K562 (cell line): ENCODE measurements around the gene CD99L2. TPM values are rescaled to one million over a fixed set of nuclear protein-coding genes. Genes with fewer than 3 reads are reported as not detected.

Experiments used
- ATAC-seq: fragments of 200-7000 bp; cut with Tn5 transposase; 3 replicates; pipeline ENCODE4 v1.9.1; 2020; ENCODE audit warnings: moderate library complexity
- BruUV-seq: library from RNA; stranded (reverse); fragments of 400-500 nt; replicated peaks from 2 replicates; lab custom pipeline; 2021; lab: Mats Ljungman, UMichigan
- CTCF ChIA-PET: fragments of 300-600 bp; formaldehyde crosslinking; extraction: SDS; loops from one replicate; lab custom pipeline; 2021; ENCODE audit warnings: low intra/inter-chr PET ratio; lab: Yijun Ruan, JAX
- POLR2A ChIA-PET: fragments of 300-600, 350-650 bp; sonication (Branson Sonifier 250); formaldehyde crosslinking; extraction: SDS; loops from one replicate; lab custom pipeline; 2021; ENCODE audit warnings: antibody characterized with exemption, inconsistent platforms; lab: Yijun Ruan, JAX
- DNase-seq, 4 experiments: peaks; one replicate each; pipeline versions ENCODE4 v3.0.0 to v3.0.0-alpha.2; 2011 to 2018; ENCODE audit warnings: low spot score in 3 of 4, mixed read lengths in 3 of 4; ENCODE audit errors: extremely low read depth in 1 of 4
- FAIRE-seq: peaks from 2 replicates; lab custom pipeline; 2011; peaks lifted over from hg19 to GRCh38; lab: Jason Lieb, UNC
- H2AFZ ChIP-seq: 2 replicates; pipeline ENCODE4 v1.6.0; 2011; ENCODE audit warnings: low read depth, low read length, control low read depth, inconsistent platforms
- H3K27ac ChIP-seq: fragments of 200-600 bp; 3 replicates; pipeline ENCODE4 v1.8.0; 2011; ENCODE audit warnings: low read depth, mild to moderate bottlenecking, control low read depth, inconsistent platforms, low read length, moderate library complexity, mixed read lengths; ENCODE audit errors: extremely low read depth
- H3K27me3 ChIP-seq, 2 experiments: fragments of 300-600 bp in 1 of 2; 2 replicates in 1 of 2; 3 replicates in 1 of 2; pipeline versions ENCODE4 v1.6.0 to v1.8.0; 2011; ENCODE audit warnings: inconsistent platforms in 2 of 2, low read length in 2 of 2, mild to moderate bottlenecking in 1 of 2, mixed read lengths in 1 of 2, moderate library complexity in 1 of 2; ENCODE audit not compliant: control insufficient read depth in 2 of 2, insufficient read depth in 2 of 2
- H3K36me3 ChIP-seq: fragments of 300-600 bp; 3 replicates; pipeline ENCODE4 v1.8.0; 2011; ENCODE audit warnings: mild to moderate bottlenecking, low read length, inconsistent platforms; ENCODE audit not compliant: control insufficient read depth, insufficient read depth
- H3K4me1 ChIP-seq, 2 experiments: fragments of 200-600 bp in 1 of 2; replicated peaks in 1 of 2; 2 replicates in 1 of 2; 3 replicates in 1 of 2; pipeline versions ENCODE4 v1.5.1 to v1.8.0; 2011; ENCODE audit warnings: inconsistent platforms in 2 of 2, low read length in 2 of 2, mild to moderate bottlenecking in 1 of 2, mixed read lengths in 1 of 2, moderate library complexity in 1 of 2; ENCODE audit not compliant: control insufficient read depth in 2 of 2, insufficient read depth in 2 of 2
- H3K4me2 ChIP-seq: 2 replicates; pipeline ENCODE4 v1.6.1; 2011; ENCODE audit warnings: low read length, control low read depth, inconsistent platforms, mixed read lengths; ENCODE audit not compliant: insufficient read depth
- H3K4me3 ChIP-seq: fragments of 200-600 bp; sonication (generic), shearing (Covaris generic); 2 replicates; pipeline ENCODE4 v1.5.1; 2016; ENCODE audit warnings: control low read depth, inconsistent platforms
- H3K79me2 ChIP-seq: fragments of 200-600 bp; 3 replicates; pipeline ENCODE4 v1.8.0; 2011; ENCODE audit warnings: low read length, inconsistent platforms; ENCODE audit not compliant: control insufficient read depth, insufficient read depth
- H3K9ac ChIP-seq, 2 experiments: 2 replicates each; pipeline versions ENCODE4 v1.6.0 to v1.6.1; 2011; ENCODE audit warnings: low read depth in 2 of 2, low read length in 2 of 2, control low read depth in 1 of 2, inconsistent platforms in 1 of 2, mild to moderate bottlenecking in 1 of 2, mixed read lengths in 1 of 2; ENCODE audit not compliant: insufficient read depth in 1 of 2
- H3K9me1 ChIP-seq: one replicate; pipeline ENCODE4 v1.6.0; 2011; ENCODE audit warnings: inconsistent platforms, mild to moderate bottlenecking, low read length, moderate library complexity; ENCODE audit not compliant: control insufficient read depth, insufficient read depth
- H3K9me3 ChIP-seq: replicated peaks from 2 replicates; pipeline ENCODE4 v1.5.1; 2011; ENCODE audit warnings: low read depth, low read length, inconsistent platforms; ENCODE audit not compliant: control insufficient read depth, insufficient read depth
- H4K20me1 ChIP-seq: replicated peaks from 2 replicates; pipeline ENCODE4 v1.6.1; 2011; ENCODE audit warnings: low read length, inconsistent platforms, mixed read lengths; ENCODE audit not compliant: control insufficient read depth, insufficient read depth
- FOXP1 ChIP-seq: sonication (generic); formaldehyde crosslinking; IDR thresholded peaks from 2 replicates; pipeline ENCODE4 v1.8.0; 2022; ENCODE audit warnings: mild to moderate bottlenecking, missing genetic modification reagents
- HDAC8 ChIP-seq: fragments of 450-650 bp; IDR thresholded peaks from 2 replicates; pipeline ENCODE4 v1.6.1; 2016; ENCODE audit warnings: mild to moderate bottlenecking, missing genetic modification characterization, moderate library complexity, missing compliant biosample characterization
- MAFG ChIP-seq: fragments of 450-650 bp; conservative IDR thresholded peaks from 2 replicates; pipeline ENCODE4 v1.6.1; 2016; ENCODE audit warnings: missing genetic modification characterization, missing compliant biosample characterization
- TOE1 ChIP-seq, 2 experiments: fragments of 450-650 bp in 1 of 2; sonication (generic) in 1 of 2; formaldehyde crosslinking in 1 of 2; IDR thresholded peaks; 2 replicates each; pipeline versions ENCODE4 v1.7.1 to v1.8.0; 2016 to 2022; ENCODE audit warnings: borderline replicate concordance in 2 of 2, mild to moderate bottlenecking in 2 of 2, antibody characterized with exemption in 1 of 2, inconsistent platforms in 1 of 2, low read depth in 1 of 2, missing genetic modification reagents in 1 of 2, moderate library complexity in 1 of 2
- TSC22D4 ChIP-seq: fragments of 450-650 bp; IDR thresholded peaks from 2 replicates; pipeline ENCODE4 v1.6.1; 2016; ENCODE audit warnings: missing genetic modification characterization, missing biosample characterization, control low read depth
- ZBTB34 ChIP-seq: fragments of 250-450 bp; sonication (Bioruptor Pico); IDR thresholded peaks from 2 replicates; pipeline ENCODE4 v1.8.0; 2021; ENCODE audit warnings: mild to moderate bottlenecking, moderate library complexity
- ZNF134 ChIP-seq: fragments of 250-450 bp; sonication (Bioruptor Pico); conservative IDR thresholded peaks from 2 replicates; pipeline ENCODE4 v1.4.0; 2020
- ZNF445 ChIP-seq: fragments of 250-450 bp; sonication (Bioruptor Pico); IDR thresholded peaks from 2 replicates; pipeline ENCODE4 v1.4.0; 2020; ENCODE audit warnings: low read depth, mild to moderate bottlenecking, moderate library complexity
- WGBS: fragments of 100-300 bp; shearing (Covaris generic); methylation state at CpG from one replicate; pipeline ENCODE4 v1.1.6; 2016; ENCODE audit warnings: low coverage, mixed read lengths; ENCODE audit not compliant: insufficient coverage; ENCODE audit errors: missing lambda C conversion rate; 5-methylcytosine and 5-hydroxymethylcytosine counted together
- in situ Hi-C: fragments of 300-500 bp; cut with MboI; formaldehyde crosslinking; loops from 4 replicates; pipeline ENCODE4 v1.15.0; 2018; ENCODE audit warnings: inconsistent platforms, mixed read lengths
- intact Hi-C: fragments of 100-400 bp; cut with micrococcal nuclease; formaldehyde crosslinking; loops from 2 replicates; pipeline ENCODE4 v1.14.2; 2022
- polyA plus RNA-seq, 8 experiments: library from polyadenylated mRNA; depleted of rRNA in 4 of 8; stranded (reverse) in 5 of 8; unstranded in 3 of 8; fragments of >200 nt; fragmentation: Nextera tagmentation in 2 of 8; fragmentation: Illumina TruSeq in 1 of 8; extraction: Ambion mirVana in 2 of 8; extraction: Trizol in 1 of 8; gene quantifications; 2 replicates each; pipeline versions ENCODE4 v1.2.1 to v1.2.3, GENCODE V29; 2011 to 2014; ENCODE audit warnings: inconsistent platforms in 1 of 8, missing spikeins in 1 of 8
- total RNA-seq, 7 experiments: library from RNA; depleted of rRNA in 6 of 7; stranded (reverse); fragments of >200 nt in 6 of 7; fragmentation: Illumina TruSeq in 2 of 7; extraction: Trizol in 2 of 7; gene quantifications; 2 replicates each; pipeline versions ENCODE4 v1.2.1 to v1.2.3, GENCODE V29; 2011 to 2021; ENCODE audit warnings: low replicate concordance in 1 of 7
- TF ChIP-seq, protein P1 (sequence below): fragments of 250-450 bp; sonication (Bioruptor Pico); IDR thresholded peaks from 2 replicates; pipeline ENCODE4 v1.5.1; 2021; ENCODE audit warnings: mild to moderate bottlenecking
- TF ChIP-seq, protein P2 (sequence below): IDR thresholded peaks from 2 replicates; pipeline ENCODE4 v1.6.1; 2016; ENCODE audit warnings: missing genetic modification characterization, missing compliant biosample characterization

The CD99L2 gene
- total and polyA plus RNA-seq, 9 of the 15 experiments (the other 6 are each of a cell fraction or from before 2014, with no cell fraction given), result 0.76 to 19.0 (median 11.9) TPM

DNA sequence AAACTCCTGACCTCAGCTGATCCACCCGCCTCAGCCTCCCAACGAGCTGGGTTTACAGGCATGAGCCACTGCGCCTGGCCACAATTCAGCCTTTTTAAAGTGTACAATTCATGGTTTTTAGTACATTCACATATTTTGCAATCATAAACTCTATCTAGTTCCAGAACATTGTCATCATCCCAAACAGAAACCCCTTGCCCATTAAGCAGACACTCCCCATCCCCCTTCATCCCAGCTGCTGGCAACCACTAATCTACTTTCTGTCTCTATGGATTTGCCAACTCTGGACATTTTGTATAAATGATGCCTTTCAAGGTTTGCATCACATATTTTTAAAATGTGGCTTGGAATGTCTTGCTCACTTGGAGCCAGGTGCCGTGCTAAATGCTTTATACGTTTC, 4.5 kb downstream of the CD99L2 start:
- Histone ChIP-seq H3K9ac (no peak overlapping the region), H3K9me1 (no peaks in the 10 kb centered on the region), H2AFZ (no peak overlapping the region), H4K20me1 (no peaks in the 10 kb centered on the region), H3K36me3 (no peaks in the 10 kb centered on the region), H3K27me3 (no peaks in the 10 kb centered on the region), H3K4me1 (peaks cover 0 to 6% of the 10 kb centered on the region in 2 experiments; a peak in 2 of 5 replicates)
- ChIA-PET CTCF (no interaction called here), POLR2A (interaction anchor here (0.5 kb wide), 1 partner anchor 72 kb away, joined by 3 read pairs; no protein-coding TSS in a partner anchor)
- no TSS peak for BruUV-seq
- in situ Hi-C loops (no loop called here), intact Hi-C loops (no loop called here)
- no peak for ATAC-seq
- TF ChIP-seq MAFG (tag), result no peak
- TF ChIP-seq, protein P1, sequence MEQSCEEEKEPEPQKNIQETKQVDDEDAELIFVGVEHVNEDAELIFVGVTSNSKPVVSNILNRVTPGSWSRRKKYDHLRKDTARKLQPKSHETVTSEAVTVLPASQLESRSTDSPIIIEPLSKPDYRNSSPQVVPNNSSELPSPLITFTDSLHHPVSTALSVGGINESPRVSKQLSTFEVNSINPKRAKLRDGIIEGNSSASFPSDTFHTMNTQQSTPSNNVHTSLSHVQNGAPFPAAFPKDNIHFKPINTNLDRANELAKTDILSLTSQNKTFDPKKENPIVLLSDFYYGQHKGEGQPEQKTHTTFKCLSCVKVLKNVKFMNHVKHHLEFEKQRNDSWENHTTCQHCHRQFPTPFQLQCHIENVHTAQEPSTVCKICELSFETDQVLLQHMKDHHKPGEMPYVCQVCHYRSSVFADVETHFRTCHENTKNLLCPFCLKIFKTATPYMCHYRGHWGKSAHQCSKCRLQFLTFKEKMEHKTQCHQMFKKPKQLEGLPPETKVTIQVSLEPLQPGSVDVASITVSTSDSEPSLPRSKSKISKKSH (CRISPR knock-in tag), result no peak
- no peak for TF ChIP-seq TOE1 (IDR thresholded peaks at IDR 0.05; ENCODE audit: borderline replicate concordance)
- TF ChIP-seq TOE1 (CRISPR knock-in tag; IDR thresholded peaks at IDR 0.05; ENCODE audit: borderline replicate concordance, low read depth), result no peak
- no peak for TF ChIP-seq TSC22D4 (tag)
- TF ChIP-seq FOXP1 (CRISPR knock-in tag), result no peak
- TF ChIP-seq ZNF134, result no peak
- TF ChIP-seq, protein P2, sequence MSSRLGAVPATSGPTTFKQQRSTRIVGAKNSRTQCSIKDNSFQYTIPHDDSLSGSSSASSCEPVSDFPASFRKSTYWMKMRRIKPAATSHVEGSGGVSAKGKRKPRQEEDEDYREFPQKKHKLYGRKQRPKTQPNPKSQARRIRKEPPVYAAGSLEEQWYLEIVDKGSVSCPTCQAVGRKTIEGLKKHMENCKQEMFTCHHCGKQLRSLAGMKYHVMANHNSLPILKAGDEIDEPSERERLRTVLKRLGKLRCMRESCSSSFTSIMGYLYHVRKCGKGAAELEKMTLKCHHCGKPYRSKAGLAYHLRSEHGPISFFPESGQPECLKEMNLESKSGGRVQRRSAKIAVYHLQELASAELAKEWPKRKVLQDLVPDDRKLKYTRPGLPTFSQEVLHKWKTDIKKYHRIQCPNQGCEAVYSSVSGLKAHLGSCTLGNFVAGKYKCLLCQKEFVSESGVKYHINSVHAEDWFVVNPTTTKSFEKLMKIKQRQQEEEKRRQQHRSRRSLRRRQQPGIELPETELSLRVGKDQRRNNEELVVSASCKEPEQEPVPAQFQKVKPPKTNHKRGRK (tag), result no peak
- no peak for TF ChIP-seq ZBTB34
- no peak for TF ChIP-seq ZNF445
- TF ChIP-seq HDAC8 (tag), result no peak
- TF ChIP-seq, all 486 proteins: peak for 0
- Histone ChIP-seq H3K9me3 (no peaks in the 10 kb centered on the region), H3K4me3 (no peak overlapping the region), H3K4me2 (no peak overlapping the region), H3K27ac (no peak overlapping the region), H3K79me2 (peaks cover 21% of the 10 kb centered on the region)
- no peak for DNase-seq
- 81% methylated on average over 5 of the region's 5 CpGs for WGBS
- peak; percentile 11 for FAIRE-seq
